HG02588 (cell line): ENCODE results near the gene COMT.

Experiments used
- ATAC-seq: cut with Tn5 transposase; IDR thresholded peaks from one replicate; pipeline ENCODE4 v1.9.1; 2021; ENCODE audit warnings: mild to moderate bottlenecking, moderate library complexity; ENCODE audit not compliant: unreplicated experiment

Gene COMT

GRCh38 chr22:19981171-19981960 is 39.8 kb downstream of the COMT start:
- no peak for ATAC-seq

- no peak for ATAC-seq
Measured at GRCh38 chr22:19981961-19982920, 40.7 kb downstream of the COMT start.

- ATAC-seq, result no peak
Measured at GRCh38 chr22:19982991-19983578, 41.5 kb downstream of the COMT start.

GRCh38 chr22:19983741-19984140 is 42.2 kb downstream of the COMT start:
- ATAC-seq, result no peak

GRCh38 chr22:19984201-19984753 is 42.7 kb downstream of the COMT start:
- ATAC-seq, result no peak

- no peak for ATAC-seq
Measured at GRCh38 chr22:19984851-19985811, 43.6 kb downstream of the COMT start.

- no peak for ATAC-seq
Measured at GRCh38 chr22:19986011-19986409, 44.4 kb downstream of the COMT start.

GRCh38 chr22:19986410-19987341 is 45.1 kb downstream of the COMT start:
- no peak for ATAC-seq

- ATAC-seq, result no peak
Measured at GRCh38 chr22:19987394-19988306, 46.1 kb downstream of the COMT start.

- no peak for ATAC-seq
Measured at GRCh38 chr22:19988331-19988808, 46.8 kb downstream of the COMT start.

- ATAC-seq, result no peak
Measured at GRCh38 chr22:19988965-19989724, 47.6 kb downstream of the COMT start.

- no peak for ATAC-seq
Measured at GRCh38 chr22:19989725-19990067, 48.1 kb downstream of the COMT start.

GRCh38 chr22:19990188-19990587 is 48.6 kb downstream of the COMT start:
- no peak for ATAC-seq

- no peak for ATAC-seq
Measured at GRCh38 chr22:19990609-19991394, 49.2 kb downstream of the COMT start.

GRCh38 chr22:19991395-19991644 is 49.7 kb downstream of the COMT start:
- ATAC-seq, result no peak

- no peak for ATAC-seq
Measured at GRCh38 chr22:19991645-19992451, 50.3 kb downstream of the COMT start.
